Activated T-helper 2 cell treated with anti-CD3 and anti-CD28 coated beads, Interferon-gamma antibody, Interleukin-2, Interleukin-4, amounts not matched to agents 10 μg/mL and 5 μg/mL and 100 μg/mL, durations not matched to agents 14 hours and 24 hours and 36 hours (primary cell): ENCODE measurements around the gene PPFIBP1. TPM values are rescaled to one million over a fixed set of nuclear protein-coding genes. Genes with fewer than 3 reads are reported as not detected.

ENCODE experiments used
- DNase-seq: peaks from one replicate; pipeline ENCODE4 v3.0.0; 2021; ENCODE audit warnings: low spot score
- H3K27ac Mint-ChIP-seq: one replicate; pipeline ENCODE4 v1.8.0; 2021; ENCODE audit warnings: mixed read lengths
- H3K27me3 Mint-ChIP-seq: one replicate; pipeline ENCODE4 v1.8.0; 2021; ENCODE audit warnings: low read depth, mixed read lengths
- H3K36me3 Mint-ChIP-seq: one replicate; pipeline ENCODE4 v1.8.0; 2021; ENCODE audit warnings: low read depth, mixed read lengths
- H3K4me1 Mint-ChIP-seq: one replicate; pipeline ENCODE4 v1.8.0; 2021; ENCODE audit warnings: low read depth, mixed read lengths
- H3K4me3 Mint-ChIP-seq: one replicate; pipeline ENCODE4 v1.8.0; 2021; ENCODE audit warnings: low read depth, mild to moderate bottlenecking, moderate library complexity, mixed read lengths
- H3K9me3 Mint-ChIP-seq: one replicate; pipeline ENCODE4 v1.8.0; 2021; ENCODE audit warnings: mixed read lengths
- intact Hi-C: fragments of 100-400 bp; cut with micrococcal nuclease; formaldehyde crosslinking; loops from one replicate; pipeline ENCODE4 v1.15.1; 2023
- total RNA-seq: library from RNA; stranded (reverse); gene quantifications from 2 replicates; pipeline ENCODE4 v1.2.3, GENCODE V29; 2022

Gene PPFIBP1
- total RNA-seq, 1 donor from 2014 or later = 74.1 TPM

DNA sequence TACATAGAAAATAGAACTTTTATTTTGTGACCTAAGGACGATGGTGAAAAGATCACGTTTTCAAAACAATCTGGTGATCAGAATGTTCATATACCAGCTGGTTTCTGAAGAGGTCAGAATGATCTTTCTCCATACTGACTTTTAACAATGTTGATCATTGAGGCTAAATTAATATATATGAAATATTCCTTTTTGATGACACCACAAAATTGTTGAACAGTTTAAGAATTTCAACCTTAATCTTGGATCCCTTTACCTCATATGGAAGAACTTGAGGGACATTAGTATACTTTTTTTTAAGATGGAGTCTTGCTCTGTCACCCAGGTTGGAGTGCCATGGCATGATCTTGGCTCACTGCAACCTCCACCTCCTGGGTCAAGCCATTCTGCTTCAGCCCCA, 169.4 kb downstream of the PPFIBP1 start:
- Mint-ChIP-seq H3K27me3 (peaks cover 12% of the 10 kb centered on the region), H3K4me3 (no peak overlapping the region), H3K36me3 (peaks cover 4% of the 10 kb centered on the region), H3K9me3 (no peaks in the 10 kb centered on the region), H3K4me1 (no peaks in the 10 kb centered on the region), H3K27ac (no peak overlapping the region)
- intact Hi-C loops = no loop called here
- no peak for DNase-seq

DNA sequence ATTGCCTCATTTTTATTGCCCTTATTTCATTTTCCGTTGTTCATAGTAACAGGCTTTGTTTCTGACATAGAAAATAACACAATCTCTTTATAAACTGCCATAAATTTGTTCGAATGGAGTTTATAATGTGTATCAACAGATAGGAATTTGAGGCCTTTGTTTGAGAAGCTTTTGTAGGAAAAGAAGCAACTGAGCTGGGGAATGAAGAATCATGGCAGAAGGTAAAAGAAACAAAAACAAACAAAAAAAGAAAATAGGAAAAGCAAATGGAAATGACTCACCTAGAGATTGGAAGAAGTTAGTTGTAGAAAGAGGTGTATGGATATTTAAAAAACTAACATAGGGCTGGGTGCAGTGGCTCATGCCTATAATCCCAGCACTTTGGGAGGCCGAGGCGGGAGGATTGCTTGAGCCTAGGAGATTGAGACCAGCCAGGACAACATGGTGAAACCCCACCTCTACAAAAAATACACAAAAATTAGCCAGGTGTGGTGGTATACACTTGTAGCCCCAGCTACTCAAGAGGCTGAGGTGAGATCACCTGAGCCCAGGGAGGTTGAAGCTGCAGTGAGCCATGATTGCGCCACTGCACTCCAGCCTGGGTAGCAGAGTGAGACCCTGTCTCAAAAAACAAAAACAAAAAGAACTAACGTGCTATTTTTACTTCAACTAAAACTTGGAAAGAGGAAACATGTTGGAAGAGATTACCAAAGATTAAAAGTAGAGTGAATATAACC, 171.7 kb downstream of the PPFIBP1 start:
- Mint-ChIP-seq H3K36me3 (no peaks in the 10 kb centered on the region), H3K4me3 (no peak overlapping the region)
- intact Hi-C loops = no loop called here

DNA sequence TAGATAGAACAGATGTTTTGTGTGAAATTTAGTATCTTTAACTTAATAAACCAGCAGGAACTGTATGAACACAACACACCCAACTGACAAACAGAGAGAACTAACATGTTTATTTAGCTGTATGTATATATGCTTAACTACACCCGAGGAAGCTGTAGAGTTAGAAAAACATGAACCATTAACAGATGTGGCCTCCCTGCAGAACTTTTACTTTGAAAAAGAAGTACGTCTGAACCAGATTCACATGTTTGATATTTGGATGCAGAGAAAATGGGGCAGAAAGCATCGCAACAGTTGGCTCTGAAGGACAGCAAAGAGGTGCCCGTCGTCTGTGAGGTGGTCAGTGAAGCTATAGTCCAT, 172.3 kb downstream of the PPFIBP1 start, which contains the start of gene REP15:
TSS of gene REP15 (plus strand) at position 155 of the 360 bp plus-strand sequence. CDS start at position 271, 116 bp downstream.
- Mint-ChIP-seq H3K4me1 (no peaks in the 10 kb centered on the region), H3K4me3 (no peak within 1 kb of the TSS), H3K9me3 (no peaks in the 10 kb centered on the region), H3K27me3 (peaks cover 15% of the 10 kb centered on the region), H3K27ac (no peak within 1 kb of the TSS), H3K36me3 (no peaks in the 10 kb centered on the region)
- DNase-seq = no peak
- intact Hi-C loops = no loop called here

More for the DNA sequence above, 171.7 kb downstream of the PPFIBP1 start:
- Mint-ChIP-seq H3K4me1 (no peaks in the 10 kb centered on the region), H3K27ac (no peak overlapping the region), H3K27me3 (peaks cover 12% of the 10 kb centered on the region), H3K9me3 (no peaks in the 10 kb centered on the region)
- no peak for DNase-seq

DNA sequence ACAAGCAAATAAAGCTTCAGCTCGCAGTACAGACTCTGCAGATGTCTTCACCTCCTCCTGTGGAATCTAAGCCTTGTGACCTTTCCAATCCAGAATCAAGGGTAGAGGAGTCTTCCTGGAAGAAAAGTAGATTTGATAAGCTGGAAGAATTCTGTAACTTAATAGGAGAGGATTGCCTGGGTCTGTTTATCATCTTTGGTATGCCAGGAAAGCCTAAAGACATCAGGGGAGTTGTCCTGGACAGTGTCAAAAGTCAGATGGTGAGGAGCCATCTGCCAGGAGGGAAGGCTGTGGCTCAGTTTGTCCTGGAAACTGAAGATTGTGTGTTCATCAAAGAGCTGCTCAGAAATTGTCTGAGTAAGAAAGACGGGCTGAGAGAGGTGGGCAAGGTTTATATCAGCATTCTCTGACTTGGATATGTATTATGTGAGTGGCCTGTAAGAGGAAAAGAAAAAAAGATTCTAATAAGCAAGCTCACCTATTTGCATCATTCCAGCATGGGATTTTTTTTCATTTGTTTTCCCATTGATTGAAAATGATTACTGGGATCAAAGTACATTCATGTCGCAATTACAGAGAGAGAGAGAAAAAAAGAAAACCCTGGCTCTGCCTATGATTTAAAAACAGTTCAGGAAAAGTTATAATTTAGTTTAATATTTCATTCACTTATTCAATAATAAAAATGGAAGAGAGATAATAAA, 173.0 kb downstream of the PPFIBP1 start:
- Mint-ChIP-seq H3K36me3 (no peaks in the 10 kb centered on the region), H3K27ac (no peak overlapping the region), H3K27me3 (peaks cover 18% of the 10 kb centered on the region), H3K9me3 (no peaks in the 10 kb centered on the region), H3K4me1 (no peaks in the 10 kb centered on the region), H3K4me3 (no peak overlapping the region)
- intact Hi-C loops = no loop called here
- DNase-seq = no peak

DNA sequence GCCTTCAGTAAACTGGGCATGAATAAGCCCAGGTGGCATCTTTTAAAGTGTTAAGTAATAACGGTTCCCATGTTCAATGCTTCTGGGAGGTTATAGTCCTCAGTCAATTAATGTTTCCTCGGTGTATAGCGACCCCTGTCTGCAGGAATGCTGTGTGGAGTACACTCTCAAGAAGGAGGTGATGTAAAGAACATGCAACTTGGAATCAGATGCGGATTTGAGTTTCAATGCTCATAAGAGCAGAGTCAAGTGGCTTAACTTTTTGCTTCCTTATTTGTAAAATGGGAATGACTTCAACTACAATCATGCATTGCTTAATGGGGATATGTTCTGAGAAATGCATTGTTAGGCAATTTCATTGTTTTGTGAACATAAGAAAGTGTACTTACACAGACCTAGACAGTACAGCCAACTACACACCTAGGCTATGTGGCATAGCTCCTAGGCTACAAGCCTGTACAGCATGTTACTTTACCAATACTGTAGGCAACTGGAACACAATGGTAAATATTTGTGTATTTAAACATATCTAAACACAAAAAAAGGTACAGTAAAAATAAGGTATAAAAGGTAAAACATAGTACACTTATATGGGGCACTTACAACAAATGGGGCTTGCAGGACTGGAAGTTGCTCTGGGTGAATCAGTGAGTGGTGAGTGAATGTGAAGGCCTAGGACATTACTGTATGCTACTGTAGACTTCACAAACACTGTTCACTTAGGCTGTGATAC, 179.9 kb downstream of the PPFIBP1 start:
- peaks cover 20% of the 10 kb centered on the region for H3K27me3 Mint-ChIP-seq
- no peaks in the 10 kb centered on the region for H3K9me3 Mint-ChIP-seq
- H3K27ac Mint-ChIP-seq = no peak overlapping the region
- H3K36me3 Mint-ChIP-seq = no peaks in the 10 kb centered on the region
- intact Hi-C loops = loop anchor here (5.0 kb wide), 2 partner anchors 52 to 687 kb away; no protein-coding TSS in a partner anchor
- no peaks in the 10 kb centered on the region for H3K4me1 Mint-ChIP-seq
- no peak overlapping the region for H3K4me3 Mint-ChIP-seq
- DNase-seq = peak; percentile 49

DNA sequence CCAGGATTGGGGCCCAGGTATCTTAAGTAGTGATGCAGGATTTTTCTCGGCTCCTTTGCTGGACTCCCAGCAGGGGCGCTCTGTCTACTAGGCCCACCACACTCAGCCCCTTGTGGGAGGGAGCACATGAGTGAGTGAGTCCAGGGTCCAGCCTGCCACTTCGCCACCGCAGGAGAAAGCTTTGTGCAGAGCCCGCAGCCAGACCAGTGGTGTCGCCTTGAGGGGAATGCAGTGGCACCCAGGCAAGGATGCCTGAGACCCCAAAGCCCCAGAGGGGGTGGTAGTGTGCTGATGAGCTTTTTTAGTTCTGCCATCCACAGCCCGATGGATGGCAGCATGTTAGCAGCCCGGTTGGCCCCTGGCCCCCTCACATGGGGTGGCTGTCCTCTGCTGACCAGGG, 181.3 kb downstream of the PPFIBP1 start:
- Mint-ChIP-seq H3K27me3 (peaks cover 20% of the 10 kb centered on the region), H3K36me3 (no peaks in the 10 kb centered on the region), H3K4me3 (no peak overlapping the region), H3K4me1 (peaks cover 3% of the 10 kb centered on the region), H3K9me3 (no peaks in the 10 kb centered on the region), H3K27ac (no peak overlapping the region)
- no peak for DNase-seq
- intact Hi-C loops = no loop called here

DNA sequence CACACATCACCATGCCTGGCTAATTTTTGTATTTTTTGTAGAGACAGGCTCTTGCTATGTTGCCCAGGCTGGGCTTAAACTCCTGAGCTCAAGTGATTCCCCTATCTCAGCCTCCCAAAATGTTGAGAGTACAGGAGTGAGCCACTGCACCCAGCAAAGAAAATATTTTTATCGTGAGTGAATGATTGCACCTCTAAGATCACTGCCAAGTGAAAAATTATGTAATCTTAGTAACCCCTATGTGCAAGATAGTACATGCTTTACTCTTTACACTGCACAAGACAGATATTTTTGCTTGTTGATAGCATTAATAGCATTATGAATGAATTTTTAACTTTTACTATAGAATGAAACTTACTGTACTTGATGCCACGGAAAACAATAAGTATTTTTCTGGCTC, 183.2 kb downstream of the PPFIBP1 start:
- DNase-seq = no peak
- peaks cover 14% of the 10 kb centered on the region for H3K27me3 Mint-ChIP-seq
- intact Hi-C loops = no loop called here
- no peaks in the 10 kb centered on the region for H3K9me3 Mint-ChIP-seq
- no peak overlapping the region for H3K4me3 Mint-ChIP-seq
- no peak overlapping the region for H3K27ac Mint-ChIP-seq
- peaks cover 5% of the 10 kb centered on the region for H3K36me3 Mint-ChIP-seq
- peaks cover 11% of the 10 kb centered on the region for H3K4me1 Mint-ChIP-seq

DNA sequence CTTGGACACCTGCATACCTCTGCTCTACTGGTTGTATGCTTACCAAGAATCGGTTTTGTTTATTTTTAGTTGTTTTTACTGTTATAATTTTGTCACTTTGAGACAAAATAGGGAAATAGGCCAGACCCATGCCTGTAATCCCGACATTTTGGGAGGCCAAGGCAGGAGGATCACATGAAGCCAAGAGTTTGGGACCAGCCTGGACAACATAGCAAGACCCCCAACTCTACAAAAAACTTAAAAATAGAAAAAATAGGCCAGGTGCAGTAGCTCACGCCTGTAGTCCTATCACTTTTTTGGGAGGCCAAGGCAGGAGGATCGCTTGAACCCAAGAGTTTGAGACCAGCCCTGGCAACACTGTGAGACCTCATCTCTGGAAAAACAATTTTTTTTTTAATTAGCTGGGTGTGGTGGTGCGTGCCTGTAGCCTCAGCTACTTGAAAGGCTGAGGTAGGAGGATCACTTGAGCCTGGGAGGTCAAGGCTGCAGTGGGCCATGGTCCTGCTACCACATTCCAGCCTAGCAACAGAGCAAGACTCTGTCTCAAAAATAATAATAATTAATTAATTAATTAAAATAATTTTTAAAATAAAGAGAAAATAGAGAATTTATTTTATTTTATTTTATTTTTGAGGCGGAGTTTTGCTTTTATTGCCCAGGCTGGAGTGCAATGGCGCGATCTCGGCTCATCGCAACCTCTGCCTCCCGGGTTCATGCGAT, 185.4 kb downstream of the PPFIBP1 start:
- Mint-ChIP-seq H3K36me3 (peaks cover 23% of the 10 kb centered on the region), H3K4me1 (peaks cover 20% of the 10 kb centered on the region), H3K27me3 (peaks cover 14% of the 10 kb centered on the region), H3K4me3 (peak overlapping the region; percentile 95), H3K9me3 (no peaks in the 10 kb centered on the region), H3K27ac (no peak overlapping the region)
- no peak for DNase-seq
- intact Hi-C loops = no loop called here

DNA sequence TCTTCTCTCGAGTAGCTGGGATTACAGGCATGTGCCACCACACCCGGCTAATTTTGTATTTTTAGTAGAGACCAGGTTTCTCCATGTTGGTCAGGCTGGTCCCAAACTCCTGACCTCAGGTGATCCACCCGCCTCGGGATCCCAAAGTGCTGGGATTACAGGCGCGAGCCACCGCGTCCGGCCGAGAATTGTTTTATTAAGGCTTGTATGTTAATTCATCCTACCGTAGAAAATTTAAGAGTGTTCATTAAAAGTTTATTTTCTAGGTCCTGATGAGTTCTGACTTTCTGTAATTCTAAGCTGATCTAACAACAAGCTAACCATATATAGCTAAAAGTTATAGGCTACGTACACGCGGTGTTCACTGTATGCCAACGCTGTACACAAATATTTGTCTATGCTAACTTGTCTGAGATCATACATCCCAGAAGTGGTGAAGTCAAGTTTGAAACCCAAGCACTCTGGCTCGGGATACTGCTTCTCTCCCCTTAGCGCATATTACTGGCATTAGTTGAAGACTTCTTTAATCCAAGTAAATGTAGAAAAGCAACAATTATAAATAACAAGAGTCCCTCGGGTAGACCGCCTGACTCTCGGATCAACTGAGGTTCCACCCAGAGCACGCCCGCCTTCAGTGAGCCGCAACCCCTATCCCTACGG, 186.1 kb downstream of the PPFIBP1 start:
- DNase-seq = no peak
- Mint-ChIP-seq H3K36me3 (peaks cover 27% of the 10 kb centered on the region), H3K4me3 (peak overlapping the region; percentile 95), H3K9me3 (no peaks in the 10 kb centered on the region), H3K27me3 (peaks cover 12% of the 10 kb centered on the region), H3K27ac (peak overlapping the region; percentile 94), H3K4me1 (peaks cover 21% of the 10 kb centered on the region)
- intact Hi-C loops = loop anchor here (1.0 to 2.0 kb wide), 3 partner anchors 112 to 772 kb away; partner anchors contain the start of gene FGFR1OP2

DNA sequence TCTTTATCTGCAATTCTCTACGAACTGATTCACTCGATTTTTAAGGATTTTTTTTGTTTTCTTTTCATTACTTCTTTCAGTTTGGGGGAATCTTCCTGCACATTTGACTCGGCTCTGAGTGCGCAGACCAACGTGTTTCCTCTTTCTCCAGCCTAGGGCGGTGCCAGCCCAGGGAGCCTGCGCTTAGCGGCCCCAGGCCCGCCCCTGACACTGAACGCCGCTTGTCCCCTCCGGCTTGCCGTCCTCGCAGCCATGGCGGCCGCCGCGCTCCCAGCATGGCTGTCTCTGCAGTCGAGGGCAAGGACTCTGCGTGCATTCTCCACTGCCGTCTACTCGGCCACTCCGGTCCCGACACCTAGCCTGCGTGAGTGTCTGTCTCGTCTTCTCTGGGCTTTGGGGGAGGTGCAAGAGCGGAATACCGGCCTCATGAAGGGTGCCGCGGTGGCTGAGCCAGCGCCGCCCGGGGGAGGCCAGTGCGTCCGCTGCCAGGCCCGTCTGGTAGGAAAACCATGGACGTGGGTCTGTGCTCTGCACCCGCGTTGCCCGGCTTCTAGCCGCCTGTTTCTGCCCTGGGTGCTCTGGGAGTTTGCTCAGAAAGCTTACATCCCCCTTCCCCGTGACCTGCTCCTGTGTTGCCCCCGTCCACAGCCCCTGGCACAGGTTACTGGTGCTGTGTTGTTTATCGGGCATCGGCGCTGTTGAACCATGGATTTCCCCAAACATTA, 186.7 kb downstream of the PPFIBP1 start, which contains the start of gene MRPS35:
TSS of gene MRPS35 (plus strand) at position 241 of the 725 bp plus-strand sequence. CDS start at position 253, 12 bp downstream.
- intact Hi-C loops = loop anchor here (1.0 to 2.0 kb wide), 3 partner anchors 112 to 772 kb away; partner anchors contain the start of gene FGFR1OP2
- Mint-ChIP-seq H3K36me3 (peaks cover 28% of the 10 kb centered on the region), H3K27ac (peak within 1 kb of the TSS; percentile 94), H3K4me1 (peaks cover 21% of the 10 kb centered on the region), H3K27me3 (peaks cover 7% of the 10 kb centered on the region), H3K9me3 (no peaks in the 10 kb centered on the region), H3K4me3 (peak within 1 kb of the TSS; percentile 95)
- DNase-seq = peak; percentile 90

DNA sequence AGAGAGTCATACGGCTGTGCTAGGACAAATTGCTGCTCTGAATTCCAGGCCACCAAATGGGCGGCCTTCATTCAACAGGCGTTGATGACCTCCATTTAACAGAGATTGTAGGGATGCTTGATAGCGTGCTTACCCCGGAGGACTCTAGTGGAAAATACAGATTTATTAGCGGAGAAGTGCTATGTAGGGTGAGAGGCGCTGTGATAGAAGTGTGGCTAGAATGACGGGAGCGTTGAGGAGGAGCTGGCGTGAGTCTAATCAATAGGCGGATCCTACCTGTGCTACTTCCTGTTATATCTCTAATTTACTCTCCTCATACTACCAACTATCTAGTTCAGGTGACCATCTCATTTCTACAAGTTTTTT, 187.3 kb downstream of the PPFIBP1 start:
- intact Hi-C loops = loop anchor here (2.0 kb wide), 1 partner anchor 380 kb away; no protein-coding TSS in a partner anchor
- Mint-ChIP-seq H3K27ac (peak overlapping the region; percentile 94), H3K9me3 (no peaks in the 10 kb centered on the region), H3K4me1 (peaks cover 21% of the 10 kb centered on the region), H3K27me3 (peaks cover 7% of the 10 kb centered on the region), H3K4me3 (peak overlapping the region; percentile 95), H3K36me3 (peaks cover 31% of the 10 kb centered on the region)
- peak; percentile 18 for DNase-seq
